Endothelial cell of umbilical vein (primary cell): Measurements from ENCODE around the gene PIM3. TPM values are rescaled to one million over a fixed set of nuclear protein-coding genes. Genes with fewer than 3 reads are reported as not detected.

Experiments
- BruUV-seq: library from RNA; stranded (reverse); fragments of 400-500 nt; replicated peaks from 2 replicates; lab custom pipeline; 2021; lab: Mats Ljungman, UMichigan
- CTCF ChIA-PET: fragments of 300-600, 350-600 bp; sonication (Branson Sonifier 250); formaldehyde crosslinking; loops from one replicate; lab custom pipeline; 2021; ENCODE audit warnings: antibody characterized with exemption, inconsistent platforms; lab: Charles Lee
- POLR2A ChIA-PET: fragments of 300-600, 350-600 bp; sonication (Branson Sonifier 250); formaldehyde crosslinking; loops from one replicate; lab custom pipeline; 2021; ENCODE audit warnings: antibody characterized with exemption, inconsistent platforms; lab: Charles Lee
- DNase-seq: peaks from one replicate; pipeline ENCODE4 v3.0.0-alpha.2; 2011; ENCODE audit warnings: low read depth, low spot score
- FAIRE-seq: peaks from 2 replicates; lab custom pipeline; 2011; peaks lifted over from hg19 to GRCh38; lab: Jason Lieb, UNC
- H2AFZ ChIP-seq: 2 replicates; pipeline ENCODE4 v1.6.0; 2012; ENCODE audit warnings: low read depth, low read length, control low read depth, inconsistent platforms
- H3K27ac ChIP-seq: 2 replicates; pipeline ENCODE4 v1.5.1; 2011; ENCODE audit warnings: low read depth, mild to moderate bottlenecking, control low read depth, low read length, moderate library complexity; ENCODE audit not compliant: insufficient read depth
- H3K27me3 ChIP-seq, 2 experiments: 2 replicates each; pipeline versions ENCODE4 v1.6.0 to v1.6.1; 2011; ENCODE audit warnings: low read length in 2 of 2, mixed read lengths in 1 of 2; ENCODE audit not compliant: control insufficient read depth in 2 of 2, insufficient read depth in 2 of 2
- H3K36me3 ChIP-seq, 2 experiments: 2 replicates in 1 of 2; 3 replicates in 1 of 2; pipeline ENCODE4 v1.5.1; 2011; ENCODE audit warnings: low read length in 2 of 2, mild to moderate bottlenecking in 1 of 2, moderate library complexity in 1 of 2; ENCODE audit not compliant: control insufficient read depth in 2 of 2, insufficient read depth in 2 of 2; ENCODE audit errors: extremely low read depth in 1 of 2
- H3K4me1 ChIP-seq: 3 replicates; pipeline ENCODE4 v1.5.1; 2011; ENCODE audit warnings: mild to moderate bottlenecking, low read length; ENCODE audit not compliant: control insufficient read depth, insufficient read depth; ENCODE audit errors: extremely low read depth
- H3K4me2 ChIP-seq: 2 replicates; pipeline ENCODE4 v1.6.1; 2011; ENCODE audit warnings: low read length, control low read depth, mixed read lengths; ENCODE audit not compliant: insufficient read depth
- H3K4me3 ChIP-seq, 3 experiments: fragments of 200-600 bp in 1 of 3; sonication (generic), shearing (Covaris generic) in 1 of 3; replicated peaks in 1 of 3; 2 replicates each; pipeline ENCODE4 v1.5.1; 2011 to 2016; ENCODE audit warnings: control low read depth in 3 of 3, low read length in 3 of 3, mild to moderate bottlenecking in 2 of 3, inconsistent platforms in 1 of 3, low read depth in 1 of 3, moderate library complexity in 1 of 3; ENCODE audit not compliant: insufficient read depth in 1 of 3
- H3K79me2 ChIP-seq: 2 replicates; pipeline ENCODE4 v1.6.0; 2012; ENCODE audit warnings: low read length, inconsistent platforms; ENCODE audit not compliant: control insufficient read depth, insufficient read depth
- H3K9ac ChIP-seq: replicated peaks from 2 replicates; pipeline ENCODE3; 2011; ENCODE audit warnings: low read length, control low read depth; ENCODE audit not compliant: insufficient read depth; ENCODE audit errors: extremely low read depth
- H3K9me1 ChIP-seq: replicated peaks from 3 replicates; pipeline ENCODE4 v1.6.0; 2011; ENCODE audit warnings: mild to moderate bottlenecking, low read length; ENCODE audit not compliant: control insufficient read depth, insufficient read depth; ENCODE audit errors: extremely low read depth
- H3K9me3 ChIP-seq: replicated peaks from 2 replicates; pipeline ENCODE4 v1.5.1; 2012; ENCODE audit warnings: low read length, inconsistent platforms; ENCODE audit not compliant: control insufficient read depth, insufficient read depth
- H4K20me1 ChIP-seq: replicated peaks from 2 replicates; pipeline ENCODE3; 2011; ENCODE audit warnings: mild to moderate bottlenecking, low read length; ENCODE audit not compliant: control insufficient read depth, insufficient read depth; ENCODE audit errors: extremely low read depth
- CTCF ChIP-seq, 2 donors: IDR thresholded peaks; 1 replicate in 1 of 2; 2 replicates in 1 of 2; pipeline ENCODE4 v1.5.1; 2011; ENCODE audit warnings: low read length in 2 of 2, mild to moderate bottlenecking in 2 of 2, moderate library complexity in 2 of 2, control low read depth in 1 of 2, inconsistent platforms in 1 of 2, low read depth in 1 of 2; ENCODE audit not compliant: insufficient read depth in 1 of 2; ENCODE audit errors: extremely low read depth in 1 of 2
- EZH2 ChIP-seq: IDR thresholded peaks from 2 replicates; pipeline ENCODE4 v1.6.1; 2012; ENCODE audit warnings: borderline replicate concordance, low read depth, mild to moderate bottlenecking, moderate library complexity, low read length, inconsistent platforms; ENCODE audit not compliant: severe bottlenecking
- GATA2 ChIP-seq: IDR thresholded peaks from 2 replicates; pipeline ENCODE4 v1.7.0; 2011; ENCODE audit warnings: low read depth, mild to moderate bottlenecking, moderate library complexity, mixed read lengths, low read length; ENCODE audit not compliant: insufficient read length, insufficient read depth
- JUN ChIP-seq: IDR thresholded peaks from 2 replicates; pipeline ENCODE4 v1.6.1; 2011; ENCODE audit warnings: borderline replicate concordance, low read depth; ENCODE audit not compliant: insufficient read length, insufficient read depth
- MAX ChIP-seq: IDR thresholded peaks from 2 replicates; pipeline ENCODE4 v1.6.1; 2011; ENCODE audit not compliant: insufficient read depth, insufficient read length
- dilution Hi-C: fragments of 300-500 bp; cut with MboI; formaldehyde crosslinking; loops from one replicate; pipeline ENCODE4 v1.15.0; 2019; ENCODE audit warnings: low sequenced_read_pairs; ENCODE audit not compliant: extremely low pct_ligation_motif_present
- intact Hi-C: fragments of 100-400 bp; cut with micrococcal nuclease; formaldehyde crosslinking; loops from one replicate; pipeline ENCODE4 v1.10.0; 2022
- polyA plus RNA-seq, 4 experiments: library from polyadenylated mRNA; depleted of rRNA in 3 of 4; stranded (reverse) in 3 of 4; unstranded in 1 of 4; fragments of >200 nt; gene quantifications; 2 replicates each; pipeline versions ENCODE4 v1.2.1 to v1.2.3, GENCODE V29; 2011 to 2012; ENCODE audit warnings: missing spikeins in 1 of 4
- total RNA-seq: library from RNA; stranded (reverse); gene quantifications from 2 replicates; pipeline ENCODE4 v1.2.3, GENCODE V29; 2021

Gene PIM3
- total and polyA plus RNA-seq, 2 donors (not counting 3 experiments of a cell fraction or from before 2014, with no cell fraction given) = 131 to 185 TPM

- TF ChIP-seq GATA2 (no peak), CTCF (IDR thresholded peaks at IDR 0.05; ENCODE audit: extremely low read depth in 1 of 2, insufficient read depth in 1 of 2, low read depth in 1 of 2, low read length in 2 of 2) (peak in 1 of 2 donors; percentile 6), MAX (no peak), EZH2 (no peak), JUN (no peak)
- ChIA-PET POLR2A (no interaction called here), CTCF (no interaction called here)
- DNase-seq = no peak
- peaks cover 4% of the 10 kb centered on the region for H3K79me2 ChIP-seq
- H3K36me3 ChIP-seq = peaks cover 2 to 8% of the 10 kb centered on the region in 2 experiments
- no peak overlapping the region for H3K9ac ChIP-seq
- no peaks in the 10 kb centered on the region for H3K9me3 ChIP-seq
- no peaks in the 10 kb centered on the region for H3K9me1 ChIP-seq
- H3K4me3 ChIP-seq = no peak overlapping the region
- H4K20me1 ChIP-seq = no peaks in the 10 kb centered on the region
- H3K27ac ChIP-seq = no peak overlapping the region
- dilution Hi-C loops (no loop called here), intact Hi-C loops (no loop called here)
- no peaks in the 10 kb centered on the region for H3K27me3 ChIP-seq
- H3K4me1 ChIP-seq = peaks cover 9% of the 10 kb centered on the region
- H3K4me2 ChIP-seq = no peak overlapping the region
- no TSS peak for BruUV-seq
- no peak overlapping the region for H2AFZ ChIP-seq
- FAIRE-seq = no peak
Observed at GRCh38 chr22:49923445-49923844, 37.1 kb upstream of the PIM3 start.
